ENCODE results near the gene EPS15.

EPS15 gene

GRCh38 chr1:51308636-51309035 lies 210.4 kb downstream of the EPS15 start:
- Histone ChIP-seq H3K36me3 (ENCODE audit: insufficient read depth, low read length) (no peaks in the 10 kb centered on the region), H2AFZ (ENCODE audit: low read depth, low read length) (no peak overlapping the region), H3K9me3 (ENCODE audit: low read length) (no peaks in the 10 kb centered on the region), H3K4me1 (ENCODE audit: insufficient read depth, low read length) (no peaks in the 10 kb centered on the region), H3K4me3 (ENCODE audit: low read length) (no peak overlapping the region), H3K27me3 (ENCODE audit: insufficient read depth, low read length) (peaks cover 12% of the 10 kb centered on the region)

GRCh38 chr1:51306950-51307349 lies 212.1 kb downstream of the EPS15 start:
- H2AFZ ChIP-seq (ENCODE audit: low read depth, low read length), result no peak overlapping the region
- peaks cover 12% of the 10 kb centered on the region for H3K27me3 ChIP-seq (ENCODE audit: insufficient read depth, low read length)
- H3K4me1 ChIP-seq (ENCODE audit: insufficient read depth, low read length), result no peaks in the 10 kb centered on the region
- H3K4me3 ChIP-seq (ENCODE audit: low read length), result no peak overlapping the region
- no peaks in the 10 kb centered on the region for H3K36me3 ChIP-seq (ENCODE audit: insufficient read depth, low read length)
- no peaks in the 10 kb centered on the region for H3K9me3 ChIP-seq (ENCODE audit: low read length)

- Histone ChIP-seq H3K36me3 (ENCODE audit: insufficient read depth, low read length) (no peaks in the 10 kb centered on the region), H3K4me1 (ENCODE audit: insufficient read depth, low read length) (no peaks in the 10 kb centered on the region), H3K4me3 (ENCODE audit: low read length) (no peak overlapping the region), H3K9me3 (ENCODE audit: low read length) (no peaks in the 10 kb centered on the region), H3K27me3 (ENCODE audit: insufficient read depth, low read length) (peaks cover 9% of the 10 kb centered on the region), H2AFZ (ENCODE audit: low read depth, low read length) (no peak overlapping the region)
Observed at GRCh38 chr1:51305371-51305823, 213.7 kb downstream of the EPS15 start.

GRCh38 chr1:51304360-51304759 lies 214.7 kb downstream of the EPS15 start:
- Histone ChIP-seq H2AFZ (ENCODE audit: low read depth, low read length) (no peak overlapping the region), H3K4me1 (ENCODE audit: insufficient read depth, low read length) (no peaks in the 10 kb centered on the region), H3K27me3 (ENCODE audit: insufficient read depth, low read length) (peaks cover 8% of the 10 kb centered on the region), H3K9me3 (ENCODE audit: low read length) (no peaks in the 10 kb centered on the region), H3K4me3 (ENCODE audit: low read length) (no peak overlapping the region), H3K36me3 (ENCODE audit: insufficient read depth, low read length) (no peaks in the 10 kb centered on the region)

Measured in neuron (in vitro differentiated cells).